Tongue (tissue), 2 donors: ENCODE data around the gene SNAP91. TPM values are rescaled to one million over a fixed set of nuclear protein-coding genes. Genes with fewer than 3 reads are reported as not detected.
A peak's percentile ranks its signal among the peaks of the same experiment; 100 is the strongest.

Experiments
- DNase-seq: peaks from one replicate; pipeline ENCODE4 v3.0.0-alpha.2; 2015
- total RNA-seq: library from RNA; depleted of rRNA; stranded (reverse); fragments of >200 nt; gene quantifications from one replicate; pipeline ENCODE4 v1.2.3, GENCODE V29; 2014

SNAP91 gene
- total RNA-seq, 1 donor from 2014 or later, result 2.9 TPM

GRCh38 chr6:83536647-83537589 lies 172.0 kb downstream of the SNAP91 start:
- no peak for DNase-seq

- peak; percentile 47 for DNase-seq
Measured at GRCh38 chr6:83536034-83536646, 172.8 kb downstream of the SNAP91 start.

GRCh38 chr6:83518816-83519480 lies 190.0 kb downstream of the SNAP91 start:
- no peak for DNase-seq

GRCh38 chr6:83517500-83517899 lies 191.4 kb downstream of the SNAP91 start:
- DNase-seq, result no peak

DNA sequence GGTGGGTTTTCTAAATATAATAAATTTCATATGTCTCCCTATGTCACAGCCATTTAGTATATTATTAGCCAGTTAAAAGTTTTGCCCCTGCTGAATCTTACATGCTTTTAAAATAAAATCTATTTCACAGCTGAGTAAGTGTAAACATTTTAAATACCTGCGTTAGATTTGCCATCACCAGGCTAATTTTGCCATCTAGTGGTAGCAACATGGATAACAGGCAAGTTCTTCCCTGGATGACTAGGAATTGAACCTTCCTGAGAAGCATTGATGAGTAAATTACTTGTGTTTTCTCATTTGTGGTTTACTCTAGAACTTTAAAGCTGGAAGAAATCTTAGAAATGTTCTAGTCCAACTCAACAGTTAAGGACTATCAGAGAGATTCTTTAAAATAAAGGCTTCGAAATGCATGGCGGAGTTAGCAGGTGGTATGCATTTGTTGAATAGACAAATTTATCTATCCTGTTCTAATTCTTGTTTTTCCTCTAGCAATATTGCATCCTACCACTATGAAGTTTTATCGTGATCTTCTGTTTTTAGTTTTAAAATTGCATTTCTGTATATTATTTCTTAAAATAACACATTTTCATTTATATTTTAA lies 193.9 kb downstream of the SNAP91 start:
- peak; percentile 80 for DNase-seq

GRCh38 chr6:83514466-83514865 lies 194.4 kb downstream of the SNAP91 start:
- peak; percentile 13 for DNase-seq

DNA sequence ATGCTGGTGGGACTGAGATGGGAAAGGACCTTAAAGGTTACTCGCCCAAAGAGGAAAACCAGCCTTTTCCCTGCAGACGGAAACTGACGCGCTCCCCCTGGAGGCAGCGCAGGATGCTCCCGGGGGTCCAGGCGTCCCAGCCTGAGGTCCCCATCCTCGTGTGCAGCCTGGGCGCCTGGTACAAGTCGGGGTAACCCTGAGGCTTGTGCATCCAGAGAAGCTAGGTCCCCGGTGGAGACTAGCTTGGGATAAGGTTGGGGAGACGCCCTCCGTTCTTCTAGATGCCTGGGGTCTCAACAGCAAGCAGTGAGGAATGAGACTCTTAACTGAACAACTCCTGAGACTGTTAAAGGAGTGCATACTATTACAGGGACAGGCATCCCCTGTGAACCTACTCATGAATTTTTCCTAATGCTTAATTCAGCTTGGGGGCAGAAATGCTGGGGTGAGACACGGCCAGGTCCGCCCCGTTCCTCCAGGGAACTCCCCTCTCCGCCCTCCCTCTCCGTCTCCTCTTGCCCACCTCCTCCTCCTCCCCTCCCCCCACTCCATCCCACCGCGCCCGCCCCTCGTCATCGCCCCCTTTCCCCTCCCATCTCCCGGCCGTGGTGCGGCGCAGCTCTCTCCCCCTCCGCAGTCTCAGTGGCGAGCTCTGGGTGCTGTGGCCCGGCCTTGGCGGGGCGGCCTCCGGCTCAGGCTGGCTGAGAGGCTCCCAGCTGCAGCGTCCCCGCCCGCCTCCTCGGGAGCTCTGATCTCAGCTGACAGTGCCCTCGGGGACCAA lies 196.8 kb downstream of the SNAP91 start, which contains the start of gene PRSS35:
Gene PRSS35, plus strand, starts transcription at position 634 of the 781 bp plus-strand sequence. CDS start 10,908 bp downstream, outside the sequence.
- peak; percentile 62 for DNase-seq

DNA sequence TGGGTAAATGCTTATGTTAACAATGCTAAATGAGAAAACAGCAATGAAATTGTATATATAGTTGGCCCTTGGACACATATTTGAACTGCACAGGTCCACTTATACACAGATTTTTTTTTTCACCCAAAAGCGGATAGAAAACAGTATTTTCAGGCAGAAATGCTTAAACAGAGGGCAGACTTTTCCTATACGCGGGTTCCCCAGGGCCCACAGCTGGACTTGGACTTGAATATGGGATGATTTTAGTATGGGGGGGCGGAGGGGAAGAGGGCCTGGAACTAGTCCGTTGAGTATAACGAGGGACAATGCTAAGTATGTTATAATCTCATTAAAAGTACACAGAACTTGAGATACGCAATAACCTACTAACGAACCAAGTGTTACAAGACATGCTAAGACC lies 197.6 kb downstream of the SNAP91 start:
- DNase-seq, result peak; percentile 18

DNA sequence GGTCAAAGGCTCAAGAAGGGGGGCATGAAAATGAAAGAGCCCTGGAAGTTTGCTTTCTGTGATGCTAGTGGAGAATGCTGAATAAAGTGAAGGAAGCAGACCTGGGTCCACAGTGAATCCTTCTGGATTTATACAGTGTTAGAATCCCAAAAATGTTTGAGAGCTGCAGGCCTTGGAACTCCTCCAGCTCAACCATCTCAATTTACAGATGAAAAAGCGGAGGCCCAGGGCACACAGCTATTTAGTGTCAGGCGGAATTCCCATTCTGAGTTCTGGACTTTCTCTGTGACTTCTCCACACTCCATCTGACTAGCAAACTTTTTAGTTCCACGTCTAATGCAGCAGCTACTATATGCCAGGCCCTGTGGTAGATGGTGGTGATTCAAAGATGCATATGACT lies 198.1 kb downstream of the SNAP91 start:
- DNase-seq, result peak; percentile 24

DNA sequence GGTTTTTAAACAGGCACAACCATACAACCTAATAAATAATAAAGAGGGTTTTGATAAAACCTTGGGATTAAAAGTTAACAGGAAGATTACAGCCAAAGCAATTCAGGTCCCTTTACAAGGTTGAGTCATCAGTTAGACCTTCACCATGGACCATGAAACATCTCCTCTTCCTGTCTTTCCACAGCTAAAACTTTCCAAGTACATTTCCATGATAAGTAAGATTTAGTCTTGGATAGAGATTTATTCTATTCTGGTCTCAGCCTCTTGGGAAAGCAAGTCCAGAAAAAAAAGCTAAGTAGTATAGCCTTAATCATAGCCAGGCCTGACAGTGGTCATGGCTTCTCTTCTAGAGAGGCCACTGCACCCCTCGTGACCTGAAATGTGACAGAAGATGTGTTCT lies 199.5 kb downstream of the SNAP91 start:
- no peak for DNase-seq

GRCh38 chr6:83505356-83505755 lies 203.5 kb downstream of the SNAP91 start:
- no peak for DNase-seq

Other genes with a start within 250 kb of the SNAP91 start
- gene PRSS35, start 196.6 kb downstream of the SNAP91 start, total RNA-seq, result 12.4 TPM
- gene RIPPLY2, start 144.3 kb upstream of the SNAP91 start, total RNA-seq, result not detected
- gene CYB5R4, start 150.6 kb upstream of the SNAP91 start, total RNA-seq, result 14.6 TPM